ENCODE results near the gene TEN1.

Gene TEN1

DNA sequence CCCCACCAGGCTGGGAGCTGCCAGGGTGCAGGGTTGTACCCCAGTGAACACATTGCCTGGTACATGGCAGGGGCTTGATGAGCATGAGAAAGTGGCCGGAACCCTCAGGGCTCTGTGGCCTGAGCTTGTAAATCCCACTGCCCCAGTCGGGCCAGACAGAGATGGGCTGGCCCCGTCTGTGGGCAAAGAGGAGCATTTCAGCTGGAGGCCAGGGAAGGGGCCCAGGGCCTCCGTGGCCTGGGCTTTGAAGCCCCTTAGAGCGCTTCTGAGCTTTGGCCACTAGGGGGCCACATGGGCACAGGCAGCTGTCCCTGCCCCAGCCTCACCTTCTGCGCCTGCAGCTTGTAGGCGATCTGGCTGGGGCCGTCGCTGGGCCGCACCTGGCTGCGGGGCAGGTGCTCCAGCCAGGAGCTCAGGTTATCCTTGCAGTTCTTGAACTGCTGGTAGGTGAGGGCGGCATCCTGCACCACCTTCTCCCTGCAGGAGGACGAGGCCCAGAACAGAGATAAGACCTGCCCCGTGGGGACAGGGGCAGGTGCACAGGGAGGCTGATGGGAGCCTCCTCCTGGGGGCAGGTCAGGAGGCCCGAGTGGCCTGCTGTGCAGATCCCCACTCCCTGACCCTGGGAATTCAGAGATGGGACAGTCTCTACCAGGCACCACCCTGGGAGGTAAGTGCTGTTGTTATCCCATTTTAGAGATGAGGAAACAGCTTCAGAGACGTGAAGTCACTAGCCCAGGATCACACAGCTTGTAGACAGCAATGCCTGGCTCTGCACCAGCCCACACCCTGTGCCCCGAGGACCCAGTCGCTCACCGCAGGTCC lies 35.3 kb downstream of the TEN1 start (continued):
- TF ChIP-seq, protein P1, sequence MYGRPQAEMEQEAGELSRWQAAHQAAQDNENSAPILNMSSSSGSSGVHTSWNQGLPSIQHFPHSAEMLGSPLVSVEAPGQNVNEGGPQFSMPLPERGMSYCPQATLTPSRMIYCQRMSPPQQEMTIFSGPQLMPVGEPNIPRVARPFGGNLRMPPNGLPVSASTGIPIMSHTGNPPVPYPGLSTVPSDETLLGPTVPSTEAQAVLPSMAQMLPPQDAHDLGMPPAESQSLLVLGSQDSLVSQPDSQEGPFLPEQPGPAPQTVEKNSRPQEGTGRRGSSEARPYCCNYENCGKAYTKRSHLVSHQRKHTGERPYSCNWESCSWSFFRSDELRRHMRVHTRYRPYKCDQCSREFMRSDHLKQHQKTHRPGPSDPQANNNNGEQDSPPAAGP (tag by site-specific recombination; IDR thresholded peaks at IDR 0.05) = peak; percentile 58; the same call in 1 of the 2 replicates
- TF ChIP-seq ZNF658 (tag by site-specific recombination; IDR thresholded peaks at IDR 0.05) = no peak
- no peak for TF ChIP-seq ZNF645 (tag by site-specific recombination; IDR thresholded peaks at IDR 0.05)
- no peak for TF ChIP-seq ZNF280D (tag by site-specific recombination; IDR thresholded peaks at IDR 0.05)
- TF ChIP-seq, protein P2, sequence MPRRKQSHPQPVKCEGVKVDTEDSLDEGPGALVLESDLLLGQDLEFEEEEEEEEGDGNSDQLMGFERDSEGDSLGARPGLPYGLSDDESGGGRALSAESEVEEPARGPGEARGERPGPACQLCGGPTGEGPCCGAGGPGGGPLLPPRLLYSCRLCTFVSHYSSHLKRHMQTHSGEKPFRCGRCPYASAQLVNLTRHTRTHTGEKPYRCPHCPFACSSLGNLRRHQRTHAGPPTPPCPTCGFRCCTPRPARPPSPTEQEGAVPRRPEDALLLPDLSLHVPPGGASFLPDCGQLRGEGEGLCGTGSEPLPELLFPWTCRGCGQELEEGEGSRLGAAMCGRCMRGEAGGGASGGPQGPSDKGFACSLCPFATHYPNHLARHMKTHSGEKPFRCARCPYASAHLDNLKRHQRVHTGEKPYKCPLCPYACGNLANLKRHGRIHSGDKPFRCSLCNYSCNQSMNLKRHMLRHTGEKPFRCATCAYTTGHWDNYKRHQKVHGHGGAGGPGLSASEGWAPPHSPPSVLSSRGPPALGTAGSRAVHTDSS (tag by site-specific recombination; IDR thresholded peaks at IDR 0.05) = no peak
- TF ChIP-seq ZNF768 (tag by site-specific recombination; IDR thresholded peaks at IDR 0.05) = peak; percentile 88; the same call in 1 of the 2 replicates

GRCh38 chr17:76014925-76015261 lies 35.9 kb downstream of the TEN1 start:
- TF ChIP-seq KLF1 (tag by site-specific recombination; IDR thresholded peaks at IDR 0.05) (no peak), ATF2 (tag by site-specific recombination; IDR thresholded peaks at IDR 0.05; ENCODE audit: low read depth) (no peak), ZNF24 (tag by site-specific recombination; IDR thresholded peaks at IDR 0.05) (no peak), ZNF530 (tag by site-specific recombination; IDR thresholded peaks at IDR 0.05; ENCODE audit: low read depth) (no peak), BCL6B (tag by site-specific recombination; IDR thresholded peaks at IDR 0.05) (no peak), ZNF169 (tag by site-specific recombination; IDR thresholded peaks at IDR 0.05) (no peak), ZNF664 (tag by site-specific recombination; IDR thresholded peaks at IDR 0.05) (no peak), IKZF3 (tag by site-specific recombination; IDR thresholded peaks at IDR 0.05) (no peak), MZF1 (tag by site-specific recombination; IDR thresholded peaks at IDR 0.05; ENCODE audit: borderline replicate concordance) (no peak), KLF9 (tag by site-specific recombination; IDR thresholded peaks at IDR 0.05; ENCODE audit: low read depth) (no peak)
- TF ChIP-seq, protein P1 (tag by site-specific recombination; IDR thresholded peaks at IDR 0.05) = no peak
- TF ChIP-seq, protein P3, sequence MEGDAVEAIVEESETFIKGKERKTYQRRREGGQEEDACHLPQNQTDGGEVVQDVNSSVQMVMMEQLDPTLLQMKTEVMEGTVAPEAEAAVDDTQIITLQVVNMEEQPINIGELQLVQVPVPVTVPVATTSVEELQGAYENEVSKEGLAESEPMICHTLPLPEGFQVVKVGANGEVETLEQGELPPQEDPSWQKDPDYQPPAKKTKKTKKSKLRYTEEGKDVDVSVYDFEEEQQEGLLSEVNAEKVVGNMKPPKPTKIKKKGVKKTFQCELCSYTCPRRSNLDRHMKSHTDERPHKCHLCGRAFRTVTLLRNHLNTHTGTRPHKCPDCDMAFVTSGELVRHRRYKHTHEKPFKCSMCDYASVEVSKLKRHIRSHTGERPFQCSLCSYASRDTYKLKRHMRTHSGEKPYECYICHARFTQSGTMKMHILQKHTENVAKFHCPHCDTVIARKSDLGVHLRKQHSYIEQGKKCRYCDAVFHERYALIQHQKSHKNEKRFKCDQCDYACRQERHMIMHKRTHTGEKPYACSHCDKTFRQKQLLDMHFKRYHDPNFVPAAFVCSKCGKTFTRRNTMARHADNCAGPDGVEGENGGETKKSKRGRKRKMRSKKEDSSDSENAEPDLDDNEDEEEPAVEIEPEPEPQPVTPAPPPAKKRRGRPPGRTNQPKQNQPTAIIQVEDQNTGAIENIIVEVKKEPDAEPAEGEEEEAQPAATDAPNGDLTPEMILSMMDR (tag by site-specific recombination; IDR thresholded peaks at IDR 0.05) = no peak
- Histone ChIP-seq H3K36me3 (ENCODE audit: control insufficient read depth in 2 of 2, insufficient read depth in 1 of 2, low read length in 2 of 2) (no peaks in the 10 kb centered on the region), H3K4me3 (ENCODE audit: low read depth, low read length) (no peak overlapping the region), H3K27ac (ENCODE audit: extremely low read depth, low read depth, low read length) (no peak overlapping the region), H3K4me1 (ENCODE audit: control insufficient read depth, insufficient read depth, low read length) (no peaks in the 10 kb centered on the region), H3K9me3 (ENCODE audit: control insufficient read depth, insufficient read depth, low read depth, low read length) (no peaks in the 10 kb centered on the region)
- POLR2A ChIA-PET = interaction anchor here (0.7 to 1.8 kb wide), 4 partner anchors 14 to 111 kb away, joined by 3 to 7 read pairs (median 4); no protein-coding TSS in a partner anchor
- CTCF ChIA-PET = interaction anchor here (0.6 to 8.4 kb wide), 56 partner anchors 8 to 694 kb away, joined by 3 to 136 read pairs (median 6); partner anchors contain the start of genes CDK3, EXOC7, GALR2 and MRPL38
